HG03159 (cell line): ENCODE results near the gene PPP1R2.
A peak's percentile ranks its signal among the peaks of the same experiment; 100 is the strongest.
"Not testable (repeated sequence)": the region's sequence is repeated elsewhere in the genome, so short reads cannot be mapped to it uniquely, and the experiment has no call there.

Experiments
- ATAC-seq: cut with Tn5 transposase; IDR thresholded peaks from one replicate; pipeline ENCODE4 v1.9.1; 2021; ENCODE audit warnings: mild to moderate bottlenecking, moderate library complexity; ENCODE audit not compliant: unreplicated experiment

PPP1R2 gene

DNA sequence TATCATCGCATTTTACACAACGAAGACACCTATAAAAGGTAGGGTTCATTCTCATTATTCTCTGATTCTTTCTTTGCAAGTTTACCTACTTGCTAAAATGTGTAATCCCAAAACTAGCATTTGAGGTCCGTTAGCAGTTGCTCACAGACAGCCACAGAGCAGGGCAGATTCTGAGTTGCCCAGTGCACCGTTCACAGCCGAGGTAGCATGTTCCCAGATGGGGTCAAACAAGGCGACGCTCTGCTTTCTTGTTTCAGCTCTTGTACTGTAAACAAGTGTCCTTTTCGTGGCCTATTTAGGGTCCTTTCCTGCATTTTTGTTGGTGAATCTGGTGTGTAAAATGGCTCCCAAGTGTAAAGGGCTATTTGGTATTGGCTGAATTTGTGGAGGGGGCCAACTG lies 3.1 kb downstream of the PPP1R2 start:
- no peak for ATAC-seq

DNA sequence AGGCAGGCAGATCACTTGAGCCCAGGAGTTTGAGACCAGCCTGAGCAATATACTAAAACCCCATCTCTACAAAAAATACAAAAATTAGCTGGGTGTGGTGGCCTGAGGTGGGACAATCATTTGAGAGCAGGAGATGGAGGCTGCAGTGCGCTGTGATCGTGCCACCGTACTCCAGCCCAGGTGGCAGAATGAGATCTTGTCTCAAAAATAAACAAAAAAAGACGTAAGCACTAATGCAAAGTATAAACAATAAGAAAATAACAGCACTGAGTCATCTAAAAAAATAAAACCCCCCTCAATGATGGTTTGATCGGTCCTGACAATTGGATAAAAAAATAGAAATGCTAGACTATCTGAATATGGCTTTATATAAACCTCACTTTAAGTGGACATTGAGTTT lies 3.6 kb downstream of the PPP1R2 start:
- ATAC-seq = no peak

DNA sequence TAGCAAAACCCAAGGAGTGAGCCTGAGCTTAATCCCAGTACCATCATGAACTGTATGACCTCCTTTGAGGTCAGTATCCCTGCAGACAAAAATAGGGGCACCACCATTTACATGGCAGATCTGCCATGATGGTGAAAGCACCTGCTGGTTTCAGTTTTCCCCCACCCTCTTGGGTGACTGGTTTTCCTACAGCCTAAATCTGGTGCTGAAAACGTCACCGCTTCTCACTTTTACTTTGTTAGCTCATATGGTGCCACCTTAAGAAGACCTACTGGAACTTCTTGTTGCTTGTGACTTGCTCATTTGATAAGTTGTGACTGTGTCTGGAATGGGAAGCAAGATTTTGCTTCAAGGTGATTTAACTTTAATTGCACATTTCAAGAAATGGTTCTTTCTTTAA lies 5.1 kb downstream of the PPP1R2 start:
- ATAC-seq = peak; percentile 51

DNA sequence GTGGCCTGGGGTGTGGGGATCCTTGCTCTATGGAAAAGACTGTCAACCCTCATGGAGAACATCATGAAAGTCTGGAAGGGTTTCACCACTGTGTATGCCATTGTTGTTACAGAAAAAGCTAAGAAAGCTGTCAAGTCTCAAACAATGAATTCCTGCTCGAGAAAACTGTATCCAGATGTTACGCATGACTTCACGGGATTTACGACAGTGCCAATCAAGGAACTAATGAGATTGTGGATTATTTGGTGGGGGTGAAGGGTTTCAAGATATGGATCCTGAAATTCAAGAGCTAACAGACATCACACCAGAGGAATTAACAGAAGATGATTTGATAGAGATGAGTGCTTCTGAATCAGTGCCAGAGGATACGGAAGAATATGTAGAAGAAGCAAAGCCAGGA lies 7.8 kb downstream of the PPP1R2 start:
- ATAC-seq = no peak

- ATAC-seq = no peak
Observed at GRCh38 chr3:195532834-195533233, 10.3 kb downstream of the PPP1R2 start.

DNA sequence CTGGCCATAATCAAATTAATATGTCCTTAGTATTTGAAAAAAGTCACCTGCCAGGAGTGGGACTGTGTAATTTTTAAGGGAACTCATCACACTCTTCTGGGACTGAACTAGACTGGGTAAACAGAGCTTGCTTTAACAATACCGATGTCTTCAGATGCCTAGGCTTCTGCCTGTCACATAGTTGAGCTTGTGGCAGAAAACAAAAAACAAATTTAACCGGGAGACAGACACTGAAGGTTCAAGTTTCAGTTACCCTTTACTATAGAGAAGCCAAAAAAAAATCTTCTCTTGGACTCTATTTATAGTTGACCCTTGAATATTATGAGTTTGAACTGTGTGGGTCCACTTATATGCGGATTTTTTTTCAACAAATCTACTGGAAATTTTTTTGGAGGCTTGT lies 10.8 kb downstream of the PPP1R2 start:
- ATAC-seq = no peak

GRCh38 chr3:195531683-195532082 lies 11.4 kb downstream of the PPP1R2 start:
- no peak for ATAC-seq

DNA sequence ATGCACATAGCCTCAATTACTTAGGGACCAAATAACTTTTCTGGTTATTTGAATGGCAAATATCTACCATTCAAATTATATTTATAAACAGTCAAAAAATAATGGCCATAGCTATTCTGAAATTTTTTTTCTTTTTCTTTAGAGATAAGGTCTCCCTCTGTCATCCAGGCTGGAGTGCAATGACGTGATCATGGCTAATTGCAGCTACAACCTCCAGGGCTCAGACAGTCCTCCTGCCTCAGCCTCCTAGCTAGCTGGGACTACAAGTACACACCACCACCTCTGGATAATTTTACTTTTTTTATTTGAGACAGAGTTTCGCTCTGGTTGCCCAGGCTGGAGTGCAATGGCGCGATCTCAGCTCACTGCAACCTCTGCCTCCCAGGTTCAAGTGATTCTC lies 16.6 kb downstream of the PPP1R2 start:
- ATAC-seq = no peak

- no peak for ATAC-seq
Observed at GRCh38 chr3:195524171-195524896, 18.8 kb downstream of the PPP1R2 start.

DNA sequence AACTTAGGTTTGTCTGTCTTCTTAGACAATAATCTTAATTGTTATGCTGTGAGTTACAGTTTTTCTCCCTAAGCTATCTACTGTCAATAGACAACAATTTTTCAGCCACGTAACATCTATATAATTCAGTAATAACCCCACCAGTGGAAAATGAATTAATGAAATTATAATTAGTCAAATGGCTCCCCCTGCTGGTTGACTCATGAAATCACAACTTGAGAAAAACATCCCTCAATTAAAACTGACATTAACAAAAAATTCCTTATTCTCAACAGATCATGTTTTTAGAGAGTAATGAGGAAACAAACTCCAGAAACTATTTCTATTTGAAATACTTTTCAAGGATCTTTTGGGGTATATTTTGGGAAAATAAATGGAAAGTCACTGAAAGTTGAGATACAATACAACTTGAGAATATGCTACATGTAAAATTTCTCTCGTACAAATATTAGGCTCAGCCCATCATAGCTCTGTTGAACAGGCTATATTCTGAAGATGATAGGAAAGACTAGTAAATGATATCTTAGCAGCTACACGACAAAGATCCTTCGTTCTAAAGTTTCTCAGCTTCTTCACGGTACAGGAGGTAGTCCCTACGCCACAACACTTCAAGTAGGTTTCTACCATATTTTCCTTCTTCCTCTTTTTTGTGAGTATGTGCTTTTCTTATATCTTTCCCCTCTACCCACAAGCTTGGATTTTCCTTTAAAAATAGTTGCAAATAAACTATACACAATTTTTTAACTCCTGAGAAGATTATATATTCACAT lies 20.7 kb downstream of the PPP1R2 start:
- ATAC-seq = no peak

GRCh38 chr3:195517030-195517429 lies 26.1 kb downstream of the PPP1R2 start:
- ATAC-seq = no peak

GRCh38 chr3:195514610-195515235 lies 28.4 kb downstream of the PPP1R2 start:
- ATAC-seq = not testable (repeated sequence)

GRCh38 chr3:195512798-195513345 lies 30.3 kb downstream of the PPP1R2 start:
- ATAC-seq = no peak

- no peak for ATAC-seq
Observed at GRCh38 chr3:195511136-195511535, 32.0 kb downstream of the PPP1R2 start.

DNA sequence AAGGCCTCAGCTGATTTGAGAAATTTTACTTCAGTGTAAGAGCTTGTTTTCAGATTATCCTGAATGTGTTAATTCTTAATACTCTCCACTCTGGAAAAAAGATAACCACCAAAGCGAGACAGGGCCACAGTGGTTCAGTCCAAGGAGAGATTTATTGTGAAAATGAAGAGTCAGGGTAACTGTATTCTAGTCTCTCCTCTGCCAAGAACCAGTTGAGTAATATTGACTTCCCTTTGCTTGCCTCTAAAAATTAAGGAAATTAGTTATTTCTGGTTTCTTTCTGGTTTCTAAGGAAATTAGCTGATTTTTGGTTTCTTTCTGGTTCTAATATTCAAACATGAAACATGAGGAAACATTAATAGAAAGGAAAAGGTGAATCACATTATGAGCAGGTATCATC lies 34.9 kb downstream of the PPP1R2 start:
- ATAC-seq = no peak

- no peak for ATAC-seq
Observed at GRCh38 chr3:195475614-195476013, 67.5 kb downstream of the PPP1R2 start.

DNA sequence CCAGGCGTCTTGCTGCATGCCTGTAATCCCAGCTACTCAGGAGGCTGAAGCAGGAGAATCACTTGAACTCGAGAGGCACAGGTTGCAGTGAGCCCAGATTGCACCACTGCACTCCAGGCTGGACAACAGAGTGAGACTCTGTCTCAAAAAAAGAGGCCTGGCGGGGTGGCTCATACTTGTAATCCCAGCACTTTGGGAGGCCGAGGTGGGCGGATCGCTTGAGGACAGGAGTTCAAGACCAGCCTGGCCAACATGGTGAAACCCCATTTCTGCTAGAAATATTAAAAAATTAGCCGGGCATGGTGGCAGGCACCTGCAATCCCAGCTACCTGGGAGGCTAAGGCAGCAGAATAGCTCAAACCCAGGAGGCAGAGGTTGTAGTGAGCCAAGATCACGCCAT lies 68.0 kb downstream of the PPP1R2 start:
- not testable (repeated sequence) for ATAC-seq

GRCh38 chr3:195468841-195469240 lies 74.3 kb downstream of the PPP1R2 start:
- no peak for ATAC-seq

DNA sequence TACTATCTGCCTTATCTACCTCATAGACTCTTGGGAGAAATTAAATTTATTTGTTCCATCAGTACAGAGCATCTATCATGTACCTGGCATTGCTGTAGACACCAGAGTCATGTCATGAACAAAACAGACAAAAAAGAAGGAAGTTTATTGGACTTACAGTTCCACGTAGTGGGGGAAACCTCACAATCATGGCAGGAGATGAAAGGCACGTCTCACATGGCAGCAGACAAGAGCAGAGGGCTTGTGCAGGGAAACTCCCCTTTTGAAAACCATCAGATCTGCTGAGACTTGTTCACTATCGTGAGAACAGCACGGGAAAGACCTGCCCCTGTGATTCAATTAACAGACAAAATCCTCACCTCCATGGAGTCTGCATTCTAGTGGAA lies 74.7 kb downstream of the PPP1R2 start:
- ATAC-seq = no peak

GRCh38 chr3:195467641-195468390 lies 75.3 kb downstream of the PPP1R2 start:
- no peak for ATAC-seq

DNA sequence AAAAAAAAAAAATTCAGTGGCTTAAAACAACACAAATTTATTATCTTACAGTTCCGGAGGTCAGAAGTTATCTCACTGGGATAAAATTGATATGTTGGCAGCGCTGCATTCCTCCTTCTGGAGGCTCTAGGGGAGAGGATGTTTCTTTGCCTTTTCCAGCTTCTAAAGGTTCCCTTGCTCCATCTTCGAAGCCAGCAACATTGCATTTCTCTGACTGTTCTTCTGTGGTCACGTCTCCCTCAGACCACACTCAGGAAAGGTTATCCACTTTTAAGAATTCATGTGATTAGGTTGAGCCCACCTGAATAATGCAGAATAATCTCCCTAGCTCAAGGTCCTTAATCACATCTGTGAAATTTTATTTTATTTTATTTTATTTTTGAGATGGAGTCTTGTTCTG lies 76.9 kb downstream of the PPP1R2 start:
- no peak for ATAC-seq
